ENCODE results near the gene PIK3R5.

DNA sequence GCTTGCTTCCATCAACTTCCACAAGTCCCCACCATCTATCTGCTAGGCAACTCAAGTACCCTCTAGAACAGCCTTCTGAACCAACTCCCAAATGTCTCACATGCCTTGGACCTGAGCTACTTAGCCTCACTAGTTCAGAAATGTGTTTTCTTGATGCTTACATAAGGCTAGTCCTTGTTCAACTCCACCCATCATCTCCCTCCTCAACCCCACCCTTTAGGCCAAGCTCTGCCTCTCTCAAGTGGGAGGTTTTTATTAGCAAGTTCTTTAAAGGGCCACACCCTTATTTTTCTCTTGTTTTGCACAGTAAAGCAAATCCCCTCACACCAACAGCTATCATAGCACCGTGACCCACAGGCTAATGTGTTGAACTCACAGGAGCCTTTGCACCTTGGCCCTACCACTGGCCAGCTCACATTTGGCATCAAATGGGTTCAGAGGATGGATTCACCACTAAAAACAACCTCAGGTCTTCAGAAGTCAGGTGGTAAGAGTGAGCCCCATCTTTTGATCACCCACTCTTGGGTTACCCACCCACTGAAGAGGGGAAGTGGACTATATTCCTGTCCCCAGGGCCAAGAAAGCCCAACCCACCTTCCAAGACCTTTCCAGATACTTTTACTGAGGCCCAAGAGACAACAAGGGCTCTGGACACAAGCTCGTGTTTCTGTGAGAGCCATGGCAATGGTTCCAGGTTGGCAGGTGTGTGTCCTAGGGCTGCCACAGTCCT, 12.2 kb downstream of the PIK3R5 start:
- TF ChIP-seq, protein P1, sequence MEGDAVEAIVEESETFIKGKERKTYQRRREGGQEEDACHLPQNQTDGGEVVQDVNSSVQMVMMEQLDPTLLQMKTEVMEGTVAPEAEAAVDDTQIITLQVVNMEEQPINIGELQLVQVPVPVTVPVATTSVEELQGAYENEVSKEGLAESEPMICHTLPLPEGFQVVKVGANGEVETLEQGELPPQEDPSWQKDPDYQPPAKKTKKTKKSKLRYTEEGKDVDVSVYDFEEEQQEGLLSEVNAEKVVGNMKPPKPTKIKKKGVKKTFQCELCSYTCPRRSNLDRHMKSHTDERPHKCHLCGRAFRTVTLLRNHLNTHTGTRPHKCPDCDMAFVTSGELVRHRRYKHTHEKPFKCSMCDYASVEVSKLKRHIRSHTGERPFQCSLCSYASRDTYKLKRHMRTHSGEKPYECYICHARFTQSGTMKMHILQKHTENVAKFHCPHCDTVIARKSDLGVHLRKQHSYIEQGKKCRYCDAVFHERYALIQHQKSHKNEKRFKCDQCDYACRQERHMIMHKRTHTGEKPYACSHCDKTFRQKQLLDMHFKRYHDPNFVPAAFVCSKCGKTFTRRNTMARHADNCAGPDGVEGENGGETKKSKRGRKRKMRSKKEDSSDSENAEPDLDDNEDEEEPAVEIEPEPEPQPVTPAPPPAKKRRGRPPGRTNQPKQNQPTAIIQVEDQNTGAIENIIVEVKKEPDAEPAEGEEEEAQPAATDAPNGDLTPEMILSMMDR (IDR thresholded peaks at IDR 0.05; ENCODE audit: poor library complexity, severe bottlenecking), result no peak
- TF ChIP-seq POLR2AphosphoS5 (IDR thresholded peaks at IDR 0.05), result no peak
- TF ChIP-seq RAD21 (conservative IDR thresholded peaks at IDR 0.05), result no peak
- no peak for TF ChIP-seq TAF1 (IDR thresholded peaks at IDR 0.05; ENCODE audit: low read depth)
- no peak for TF ChIP-seq EP300 (conservative IDR thresholded peaks at IDR 0.05; ENCODE audit: poor library complexity, severe bottlenecking)
- TF ChIP-seq EZH2 (IDR thresholded peaks at IDR 0.05; ENCODE audit: borderline replicate concordance, insufficient read depth, low read length, poor library complexity, severe bottlenecking), result no peak

Data from neural cell (in vitro differentiated cells).